Measurements from ENCODE around the gene RBMS2.
A peak's percentile ranks its signal among the peaks of the same experiment; 100 is the strongest.

The RBMS2 gene

GRCh38 chr12:56616244-56616643 lies 94.6 kb downstream of the RBMS2 start:
- in situ Hi-C loops (cut with MboI; ENCODE audit: low pct_unique_long_range_greater_than_20kb, low sequenced_read_pairs): no loop called here
- DNase-seq: no peak

- DNase-seq: no peak
- in situ Hi-C loops (cut with MboI; ENCODE audit: low pct_unique_long_range_greater_than_20kb, low sequenced_read_pairs): no loop called here
Observed at GRCh38 chr12:56616925-56617324, 95.3 kb downstream of the RBMS2 start.

- in situ Hi-C loops (cut with MboI; ENCODE audit: low pct_unique_long_range_greater_than_20kb, low sequenced_read_pairs): no loop called here
- no peak for DNase-seq
Observed at GRCh38 chr12:56622535-56622934, 100.9 kb downstream of the RBMS2 start.

GRCh38 chr12:56626701-56627100 lies 105.1 kb downstream of the RBMS2 start:
- in situ Hi-C loops (cut with MboI; ENCODE audit: low pct_unique_long_range_greater_than_20kb, low sequenced_read_pairs): no loop called here

GRCh38 chr12:56628671-56629458 lies 107.2 kb downstream of the RBMS2 start:
- in situ Hi-C loops (cut with MboI; ENCODE audit: low pct_unique_long_range_greater_than_20kb, low sequenced_read_pairs): no loop called here
- peak; percentile 64 for DNase-seq

More at GRCh38 chr12:56626701-56627100, 105.1 kb downstream of the RBMS2 start:
- DNase-seq: peak; percentile 27

GRCh38 chr12:56629459-56630179 lies 108.0 kb downstream of the RBMS2 start:
- in situ Hi-C loops (cut with MboI; ENCODE audit: low pct_unique_long_range_greater_than_20kb, low sequenced_read_pairs): no loop called here
- DNase-seq: no peak

- peak; percentile 82 for DNase-seq
- in situ Hi-C loops (cut with MboI; ENCODE audit: low pct_unique_long_range_greater_than_20kb, low sequenced_read_pairs): no loop called here
Observed at GRCh38 chr12:56630180-56630632, 108.6 kb downstream of the RBMS2 start, which contains the start of gene BAZ2A. Gene BAZ2A, minus strand, starts transcription at chr12:56630326. Its CDS starts 12,796 bp downstream, at chr12:56617530.

GRCh38 chr12:56631790-56632700 lies 110.4 kb downstream of the RBMS2 start:
- in situ Hi-C loops (cut with MboI; ENCODE audit: low pct_unique_long_range_greater_than_20kb, low sequenced_read_pairs): no loop called here
- DNase-seq: peak; percentile 69

- in situ Hi-C loops (cut with MboI; ENCODE audit: low pct_unique_long_range_greater_than_20kb, low sequenced_read_pairs): no loop called here
- no peak for DNase-seq
Observed at GRCh38 chr12:56632701-56633467, 111.3 kb downstream of the RBMS2 start.

- DNase-seq: no peak
- in situ Hi-C loops (cut with MboI; ENCODE audit: low pct_unique_long_range_greater_than_20kb, low sequenced_read_pairs): no loop called here
Observed at GRCh38 chr12:56633468-56634241, 112.0 kb downstream of the RBMS2 start.

GRCh38 chr12:56634242-56634836 lies 112.7 kb downstream of the RBMS2 start:
- peak; percentile 37 for DNase-seq
- in situ Hi-C loops (cut with MboI; ENCODE audit: low pct_unique_long_range_greater_than_20kb, low sequenced_read_pairs): no loop called here

- in situ Hi-C loops (cut with MboI; ENCODE audit: low pct_unique_long_range_greater_than_20kb, low sequenced_read_pairs): no loop called here
- DNase-seq: peak; percentile 77
Observed at GRCh38 chr12:56634837-56635791, 113.5 kb downstream of the RBMS2 start.

GRCh38 chr12:56635806-56636674 lies 114.4 kb downstream of the RBMS2 start:
- DNase-seq: peak; percentile 91
- in situ Hi-C loops (cut with MboI; ENCODE audit: low pct_unique_long_range_greater_than_20kb, low sequenced_read_pairs): no loop called here

- DNase-seq: peak; percentile 97
- in situ Hi-C loops (cut with MboI; ENCODE audit: low pct_unique_long_range_greater_than_20kb, low sequenced_read_pairs): no loop called here
Observed at GRCh38 chr12:56636675-56637540, 115.3 kb downstream of the RBMS2 start.

- in situ Hi-C loops (cut with MboI; ENCODE audit: low pct_unique_long_range_greater_than_20kb, low sequenced_read_pairs): no loop called here
- no peak for DNase-seq
Observed at GRCh38 chr12:56637621-56638020, 116.0 kb downstream of the RBMS2 start.

Data from KBM-7 (cell line).